ENCODE measurements around the gene C10orf53. TPM values are rescaled to one million over a fixed set of nuclear protein-coding genes. Genes with fewer than 3 reads are reported as not detected.

C10orf53 gene
- total and polyA plus RNA-seq, 4 donors = not detected

GRCh38 chr10:49743464-49744075 is 64.1 kb downstream of the C10orf53 start:
- Histone ChIP-seq H3K4me1 (ENCODE audit: control insufficient read depth in 1 of 2, insufficient read depth in 2 of 2, low read length in 2 of 2) (no peaks in the 10 kb centered on the region), H3K27me3 (ENCODE audit: control insufficient read depth in 1 of 2, insufficient read depth in 2 of 2, low read length in 1 of 2) (no peaks in the 10 kb centered on the region), H3K4me3 (ENCODE audit: low read length in 2 of 2) (no peak overlapping the region), H3K36me3 (ENCODE audit: control insufficient read depth in 1 of 2, insufficient read depth in 2 of 2, low read length in 1 of 2) (no peaks in the 10 kb centered on the region), H3K9me3 (ENCODE audit: control insufficient read depth, low read length) (no peaks in the 10 kb centered on the region), H3K27ac (ENCODE audit: low read depth in 1 of 2, low read length in 2 of 2) (no peak overlapping the region)
- no peak for DNase-seq
- no peak for ATAC-seq (ENCODE audit: low FRiP score)
- intact Hi-C loops (cut with DNase I) = no loop called here
- WGBS, 2 donors = 86 to 91% methylated on average over 18 to 19 of the region's 19 CpGs

- DNase-seq (no peak), ATAC-seq (ENCODE audit: low FRiP score) (no peak)
- no peaks in the 10 kb centered on the region for H3K36me3 ChIP-seq (ENCODE audit: control insufficient read depth in 1 of 2, insufficient read depth in 2 of 2, low read length in 1 of 2)
- intact Hi-C loops (cut with DNase I) = no loop called here
- no peaks in the 10 kb centered on the region for H3K9me3 ChIP-seq (ENCODE audit: control insufficient read depth, low read length)
- H3K4me1 ChIP-seq (ENCODE audit: control insufficient read depth in 1 of 2, insufficient read depth in 2 of 2, low read length in 2 of 2) = no peaks in the 10 kb centered on the region
- no peak overlapping the region for H3K27ac ChIP-seq (ENCODE audit: low read depth in 1 of 2, low read length in 2 of 2)
- no peaks in the 10 kb centered on the region for H3K27me3 ChIP-seq (ENCODE audit: control insufficient read depth in 1 of 2, insufficient read depth in 2 of 2, low read length in 1 of 2)
- H3K4me3 ChIP-seq (ENCODE audit: low read length in 2 of 2) = no peak overlapping the region
- WGBS, 2 donors = 84 to 87% methylated on average over 6 of the region's 6 CpGs
Observed at GRCh38 chr10:49744091-49744685, 64.7 kb downstream of the C10orf53 start.

GRCh38 chr10:49744924-49745605 is 65.6 kb downstream of the C10orf53 start:
- no peaks in the 10 kb centered on the region for H3K36me3 ChIP-seq (ENCODE audit: control insufficient read depth in 1 of 2, insufficient read depth in 2 of 2, low read length in 1 of 2)
- no peaks in the 10 kb centered on the region for H3K9me3 ChIP-seq (ENCODE audit: control insufficient read depth, low read length)
- H3K27me3 ChIP-seq (ENCODE audit: control insufficient read depth in 1 of 2, insufficient read depth in 2 of 2, low read length in 1 of 2) = no peaks in the 10 kb centered on the region
- peak in 1 of 2 donors; percentile 53 for DNase-seq
- intact Hi-C loops (cut with DNase I) = no loop called here
- WGBS, 2 donors = 87 to 89% methylated on average over 13 of the region's 13 CpGs
- no peak overlapping the region for H3K27ac ChIP-seq (ENCODE audit: low read depth in 1 of 2, low read length in 2 of 2)
- no peak for ATAC-seq (ENCODE audit: low FRiP score)
- H3K4me1 ChIP-seq (ENCODE audit: control insufficient read depth in 1 of 2, insufficient read depth in 2 of 2, low read length in 2 of 2) = no peaks in the 10 kb centered on the region
- no peak overlapping the region for H3K4me3 ChIP-seq (ENCODE audit: low read length in 2 of 2)

- 89 to 91% methylated on average over 12 of the region's 12 CpGs for WGBS, 2 donors
- DNase-seq (peak in 1 of 2 donors; percentile 61), ATAC-seq (ENCODE audit: low FRiP score) (no peak)
- Histone ChIP-seq H3K27ac (ENCODE audit: low read depth in 1 of 2, low read length in 2 of 2) (no peak overlapping the region), H3K36me3 (ENCODE audit: control insufficient read depth in 1 of 2, insufficient read depth in 2 of 2, low read length in 1 of 2) (no peaks in the 10 kb centered on the region), H3K27me3 (ENCODE audit: control insufficient read depth in 1 of 2, insufficient read depth in 2 of 2, low read length in 1 of 2) (no peaks in the 10 kb centered on the region), H3K9me3 (ENCODE audit: control insufficient read depth, low read length) (no peaks in the 10 kb centered on the region), H3K4me3 (ENCODE audit: low read length in 2 of 2) (no peak overlapping the region), H3K4me1 (ENCODE audit: control insufficient read depth in 1 of 2, insufficient read depth in 2 of 2, low read length in 2 of 2) (no peaks in the 10 kb centered on the region)
- intact Hi-C loops (cut with DNase I) = no loop called here
Observed at GRCh38 chr10:49745756-49746155, 66.3 kb downstream of the C10orf53 start.

DNA sequence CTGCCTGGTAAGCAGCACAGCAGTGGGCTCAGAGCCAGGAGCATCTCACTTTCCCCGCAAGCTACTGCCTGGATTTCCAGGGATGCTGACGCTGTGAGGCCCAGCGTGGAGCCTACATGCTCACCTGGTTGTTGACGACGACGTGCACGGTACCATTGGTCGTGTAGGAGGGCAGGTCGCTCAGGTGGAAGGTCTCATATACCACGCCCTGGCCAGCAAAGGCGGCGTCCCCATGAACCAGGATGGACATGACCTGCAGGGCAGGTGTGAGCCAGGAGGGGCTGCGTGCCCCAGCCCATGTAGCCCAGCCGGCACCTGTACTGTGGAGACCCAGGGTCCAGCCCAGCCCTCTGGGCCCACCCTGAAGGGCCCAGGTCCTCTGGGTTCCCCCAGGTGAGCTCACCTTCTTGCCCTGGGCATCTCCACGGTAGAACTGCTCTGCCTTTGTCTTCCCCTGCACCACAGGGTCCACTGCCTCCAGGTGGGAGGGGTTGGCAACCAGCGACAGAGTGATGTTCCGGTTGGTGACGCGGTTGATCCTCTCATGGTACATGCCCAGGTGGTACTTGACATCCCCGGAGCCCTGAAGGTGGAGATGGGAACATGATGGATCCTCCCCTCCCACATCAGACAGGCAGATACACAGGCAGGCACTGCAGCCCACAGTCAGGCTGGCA is 67.3 kb downstream of the C10orf53 start:
- intact Hi-C loops (cut with DNase I) = no loop called here
- DNase-seq (peak in 1 of 2 donors; percentile 62), ATAC-seq (ENCODE audit: low FRiP score) (no peak)
- H3K9me3 ChIP-seq (ENCODE audit: control insufficient read depth, low read length) = no peaks in the 10 kb centered on the region
- H3K36me3 ChIP-seq (ENCODE audit: control insufficient read depth in 1 of 2, insufficient read depth in 2 of 2, low read length in 1 of 2) = no peaks in the 10 kb centered on the region
- H3K4me1 ChIP-seq (ENCODE audit: control insufficient read depth in 1 of 2, insufficient read depth in 2 of 2, low read length in 2 of 2) = no peaks in the 10 kb centered on the region
- no peak overlapping the region for H3K27ac ChIP-seq (ENCODE audit: low read depth in 1 of 2, low read length in 2 of 2)
- H3K4me3 ChIP-seq (ENCODE audit: low read length in 2 of 2) = no peak overlapping the region
- H3K27me3 ChIP-seq (ENCODE audit: control insufficient read depth in 1 of 2, insufficient read depth in 2 of 2, low read length in 1 of 2) = no peaks in the 10 kb centered on the region
- whole genome bisulfite sequencing, 2 donors = 92 to 95% methylated on average over 20 of the region's 20 CpGs

Other genes with a start within 250 kb of the C10orf53 start
- gene ERCC6, start 140.5 kb upstream of the C10orf53 start, total RNA-seq = 10 to 100 TPM; 36.2 to 48.4 TPM
- 10 to 100 TPM in 1 of 2 donors, 1 to 10 TPM in 1; 8.5 to 16.0 TPM for gene ERCC6, start 140.5 kb upstream of the C10orf53 start, polyA plus RNA-seq
- not detected for gene SLC18A3, start 69.3 kb upstream of the C10orf53 start, total RNA-seq
- not detected for gene SLC18A3, start 69.3 kb upstream of the C10orf53 start, polyA plus RNA-seq
- gene CHAT, start 65.6 kb upstream of the C10orf53 start, total RNA-seq = not detected
- gene CHAT, start 65.6 kb upstream of the C10orf53 start, polyA plus RNA-seq = not detected
- gene OGDHL, start 82.7 kb downstream of the C10orf53 start, total RNA-seq = not detected
- gene OGDHL, start 82.7 kb downstream of the C10orf53 start, polyA plus RNA-seq = under 1 TPM in 1 of 2 donors, not detected in 1; 0.13 TPM

All from aorta (tissue), 5 donors.